ENCODE results near the gene PSKH1.
"Not testable (repeated sequence)": the region's sequence is repeated elsewhere in the genome, so short reads cannot be mapped to it uniquely, and the experiment has no call there.

Gene PSKH1

DNA sequence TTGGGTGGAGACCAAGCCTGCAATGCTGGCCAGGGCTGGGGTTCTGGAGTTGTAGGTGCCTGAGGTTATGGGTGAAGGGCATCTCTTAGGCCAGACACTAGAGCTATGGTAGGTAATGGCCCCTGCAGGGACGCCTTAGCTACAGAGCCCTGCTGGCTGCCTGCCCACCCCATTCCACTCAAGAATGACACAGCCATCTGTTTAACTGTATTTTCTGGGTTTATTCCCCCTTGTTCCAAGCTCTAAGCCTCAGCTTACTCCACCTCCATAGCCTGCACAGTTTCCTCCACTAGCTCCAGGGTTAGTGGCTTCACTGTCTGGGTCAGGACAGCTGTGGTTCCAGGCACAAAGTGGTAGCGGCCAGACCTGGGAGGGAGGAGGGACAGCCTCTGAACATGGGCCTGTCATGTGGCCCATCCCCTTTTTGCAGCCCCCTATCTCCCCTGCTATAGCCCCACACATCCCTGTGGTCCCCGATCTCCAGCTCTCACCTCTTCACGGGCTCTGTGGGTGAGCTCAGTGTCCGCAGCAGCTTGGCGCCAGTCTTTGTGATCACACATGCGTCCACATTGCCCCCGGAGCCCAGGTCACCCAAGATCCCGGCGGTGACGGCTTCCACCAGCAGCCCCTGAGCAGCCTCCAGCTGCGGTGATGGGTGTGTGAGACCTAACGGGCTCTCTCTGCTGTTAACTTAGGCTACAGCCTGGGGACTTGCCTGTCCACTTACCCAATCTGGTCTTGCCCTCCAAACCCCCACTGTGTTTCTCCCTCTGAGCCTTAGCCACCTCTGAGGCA, 41.4 kb downstream of the PSKH1 start:
- in situ Hi-C loops (cut with HindIII; ENCODE audit: low pct_ligation_motif_present, low sequenced_read_pairs) = no loop called here
- no peak for DNase-seq
- TF ChIP-seq, protein P1, sequence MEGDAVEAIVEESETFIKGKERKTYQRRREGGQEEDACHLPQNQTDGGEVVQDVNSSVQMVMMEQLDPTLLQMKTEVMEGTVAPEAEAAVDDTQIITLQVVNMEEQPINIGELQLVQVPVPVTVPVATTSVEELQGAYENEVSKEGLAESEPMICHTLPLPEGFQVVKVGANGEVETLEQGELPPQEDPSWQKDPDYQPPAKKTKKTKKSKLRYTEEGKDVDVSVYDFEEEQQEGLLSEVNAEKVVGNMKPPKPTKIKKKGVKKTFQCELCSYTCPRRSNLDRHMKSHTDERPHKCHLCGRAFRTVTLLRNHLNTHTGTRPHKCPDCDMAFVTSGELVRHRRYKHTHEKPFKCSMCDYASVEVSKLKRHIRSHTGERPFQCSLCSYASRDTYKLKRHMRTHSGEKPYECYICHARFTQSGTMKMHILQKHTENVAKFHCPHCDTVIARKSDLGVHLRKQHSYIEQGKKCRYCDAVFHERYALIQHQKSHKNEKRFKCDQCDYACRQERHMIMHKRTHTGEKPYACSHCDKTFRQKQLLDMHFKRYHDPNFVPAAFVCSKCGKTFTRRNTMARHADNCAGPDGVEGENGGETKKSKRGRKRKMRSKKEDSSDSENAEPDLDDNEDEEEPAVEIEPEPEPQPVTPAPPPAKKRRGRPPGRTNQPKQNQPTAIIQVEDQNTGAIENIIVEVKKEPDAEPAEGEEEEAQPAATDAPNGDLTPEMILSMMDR (IDR thresholded peaks at IDR 0.05; ENCODE audit: low read depth, low read length, missing control alignments) = no peak
- H3K4me3 ChIP-seq (ENCODE audit: low read depth, low read length) = peak overlapping the region; percentile 99
- no peaks in the 10 kb centered on the region for H3K27me3 ChIP-seq (replicated peaks)
- no peak overlapping the region for H3K27ac ChIP-seq
- peaks cover 7% of the 10 kb centered on the region for H3K36me3 ChIP-seq (replicated peaks)

DNA sequence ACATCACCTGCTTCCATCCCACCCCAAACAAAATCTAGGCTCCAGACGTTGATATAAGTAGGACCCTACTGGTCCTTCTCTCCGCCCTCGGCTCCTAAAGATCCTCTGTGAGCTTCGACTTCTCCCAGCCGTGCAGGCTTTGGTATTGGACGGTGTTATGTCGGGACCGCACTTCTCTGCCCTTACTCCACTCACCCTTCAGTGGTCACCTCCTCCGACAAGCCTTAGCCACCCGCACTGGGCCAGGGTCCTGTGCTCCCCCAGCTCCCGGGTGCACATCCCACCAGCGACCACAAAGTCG, 42.0 kb downstream of the PSKH1 start:
- in situ Hi-C loops (cut with HindIII; ENCODE audit: low pct_ligation_motif_present, low sequenced_read_pairs) = no loop called here
- Histone ChIP-seq H3K27ac (no peak overlapping the region), H3K4me3 (ENCODE audit: low read depth, low read length) (peak overlapping the region; percentile 99), H3K27me3 (replicated peaks) (no peaks in the 10 kb centered on the region), H3K36me3 (replicated peaks) (peaks cover 12% of the 10 kb centered on the region)
- TF ChIP-seq, protein P1 (IDR thresholded peaks at IDR 0.05; ENCODE audit: low read depth, low read length, missing control alignments) = no peak
- no peak for DNase-seq

DNA sequence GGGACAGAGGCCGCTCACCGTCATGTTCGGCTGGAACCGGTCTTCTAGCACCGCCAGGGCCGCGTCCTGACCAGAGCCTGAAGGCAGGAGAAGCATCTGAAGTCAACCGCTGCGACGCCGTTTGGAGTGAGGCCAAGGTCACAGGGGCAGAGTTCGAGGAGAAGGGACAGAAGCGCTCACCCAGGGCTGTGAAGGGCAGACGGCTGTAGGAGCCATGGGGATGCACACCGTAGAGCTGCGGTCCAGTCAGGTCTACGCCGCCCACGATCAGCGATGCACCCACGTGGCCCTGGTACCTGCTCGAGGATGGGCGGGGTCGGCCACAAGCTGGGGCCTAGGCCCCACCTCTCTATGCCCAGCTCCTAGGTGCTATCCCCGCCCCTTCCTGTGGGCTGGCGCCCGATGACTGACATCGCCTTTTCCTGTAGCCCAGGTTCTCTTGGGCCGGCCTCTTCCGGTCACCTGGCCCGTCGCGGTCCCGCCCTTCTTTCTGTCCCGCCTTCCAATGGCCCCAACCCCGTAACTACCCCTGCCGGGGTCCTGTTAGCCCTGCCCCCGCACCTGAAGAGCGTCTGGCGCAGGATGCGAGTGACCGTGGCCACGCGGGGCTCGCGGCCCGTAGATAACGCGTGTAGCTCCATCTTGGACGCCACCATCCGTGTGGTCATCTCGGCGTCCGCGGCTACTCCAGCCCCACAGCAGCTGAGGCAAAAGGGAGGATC, 42.5 kb downstream of the PSKH1 start:
- peak overlapping the region; percentile 99 for H3K4me3 ChIP-seq (ENCODE audit: low read depth, low read length)
- peaks cover 14% of the 10 kb centered on the region for H3K36me3 ChIP-seq (replicated peaks)
- no peaks in the 10 kb centered on the region for H3K27me3 ChIP-seq (replicated peaks)
- peak; percentile 88 for DNase-seq
- in situ Hi-C loops (cut with HindIII; ENCODE audit: low pct_ligation_motif_present, low sequenced_read_pairs) = no loop called here
- TF ChIP-seq, protein P1 (IDR thresholded peaks at IDR 0.05; ENCODE audit: low read depth, low read length, missing control alignments) = no peak
- peak overlapping the region; percentile 65 for H3K27ac ChIP-seq

DNA sequence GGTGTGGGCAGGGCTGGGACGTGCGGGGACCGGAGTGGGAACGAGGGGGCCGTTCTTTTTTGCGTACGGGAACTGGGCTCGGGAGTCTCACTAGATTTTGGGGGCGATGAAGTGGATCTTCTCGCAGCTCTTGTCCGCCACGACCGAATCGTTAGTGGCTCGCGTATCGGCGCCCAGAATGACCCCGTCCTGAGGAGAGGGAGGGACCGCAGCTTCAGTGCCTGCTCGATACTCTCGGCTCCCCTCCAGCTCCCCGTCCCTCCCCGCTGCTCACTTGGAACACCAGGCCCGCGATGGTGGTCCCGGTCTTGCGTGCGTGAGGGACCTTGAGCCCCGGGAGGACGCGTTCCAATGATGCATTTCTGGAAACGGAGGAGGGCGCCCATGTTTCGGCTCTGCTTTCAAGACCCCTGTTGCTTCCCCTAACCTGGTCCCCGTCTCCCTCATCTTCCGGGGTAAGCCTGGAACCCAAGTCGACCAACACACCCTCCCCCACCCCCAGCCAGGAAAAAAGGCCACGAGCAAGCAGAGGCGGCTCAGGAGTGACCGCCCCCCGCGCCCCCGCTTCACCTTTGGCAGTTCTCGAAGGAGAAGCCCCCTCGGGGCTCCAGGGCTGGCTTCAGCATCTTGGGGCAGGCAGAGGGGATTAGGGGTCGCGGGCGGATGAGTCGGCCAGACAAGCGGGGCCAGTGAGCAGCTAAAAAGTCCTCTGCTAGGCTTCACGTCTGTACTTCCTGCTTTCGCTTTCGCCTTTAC, 43.2 kb downstream of the PSKH1 start, which contains the start of gene PSMB10:
PSMB10 (minus strand) TSS at position 727 of the 756 bp plus-strand sequence; CDS start at position 626, 101 bp downstream.
- TF ChIP-seq, protein P1 (IDR thresholded peaks at IDR 0.05; ENCODE audit: low read depth, low read length, missing control alignments) = no peak
- H3K4me3 ChIP-seq (ENCODE audit: low read depth, low read length) = peak within 1 kb of the TSS; percentile 99
- H3K27me3 ChIP-seq (replicated peaks) = no peaks in the 10 kb centered on the region
- peak within 1 kb of the TSS; percentile 65 for H3K27ac ChIP-seq
- H3K36me3 ChIP-seq (replicated peaks) = peaks cover 20% of the 10 kb centered on the region
- in situ Hi-C loops (cut with HindIII; ENCODE audit: low pct_ligation_motif_present, low sequenced_read_pairs) = no loop called here
- peak; percentile 65 for DNase-seq

DNA sequence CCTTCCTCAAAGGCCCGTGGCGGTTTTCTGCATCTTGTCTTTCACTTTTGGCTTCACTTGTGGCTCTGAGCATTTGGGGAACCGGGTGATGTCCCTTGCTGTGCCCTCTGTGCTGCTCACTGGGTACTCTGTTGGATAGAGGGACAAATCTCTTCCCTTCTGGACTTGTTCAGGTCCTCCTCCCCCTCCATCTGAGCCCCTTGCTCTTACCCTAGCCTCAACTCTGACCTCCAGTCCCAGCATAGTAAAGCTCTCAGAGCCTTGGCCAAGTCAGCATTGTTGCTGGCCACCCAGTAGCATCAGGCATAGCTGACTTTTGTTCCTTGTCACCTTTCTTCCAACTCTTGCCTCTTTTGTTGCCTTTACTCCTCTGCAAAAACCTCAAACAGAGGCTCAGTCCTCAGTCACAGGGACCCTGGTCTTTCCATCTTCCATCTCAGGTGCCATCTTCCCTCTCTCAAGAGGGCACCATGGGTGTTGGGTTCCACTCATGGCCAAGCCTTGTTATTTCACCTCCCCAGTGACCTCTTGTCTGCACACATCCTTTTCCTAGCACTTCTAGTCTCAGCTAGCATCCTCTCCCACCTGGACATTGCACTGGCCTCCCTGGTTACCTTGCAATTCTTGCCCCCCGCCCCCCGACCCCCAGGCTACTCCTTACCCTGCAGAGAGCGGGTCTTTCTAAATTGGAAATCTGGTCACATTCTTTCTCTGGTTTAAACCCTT, 44.0 kb downstream of the PSKH1 start:
- H3K36me3 ChIP-seq (replicated peaks) = peaks cover 27% of the 10 kb centered on the region
- H3K27ac ChIP-seq = peak overlapping the region; percentile 65
- no peak for DNase-seq
- peak overlapping the region; percentile 99 for H3K4me3 ChIP-seq (ENCODE audit: low read depth, low read length)
- TF ChIP-seq, protein P1 (IDR thresholded peaks at IDR 0.05; ENCODE audit: low read depth, low read length, missing control alignments) = no peak
- no peaks in the 10 kb centered on the region for H3K27me3 ChIP-seq (replicated peaks)
- in situ Hi-C loops (cut with HindIII; ENCODE audit: low pct_ligation_motif_present, low sequenced_read_pairs) = no loop called here

DNA sequence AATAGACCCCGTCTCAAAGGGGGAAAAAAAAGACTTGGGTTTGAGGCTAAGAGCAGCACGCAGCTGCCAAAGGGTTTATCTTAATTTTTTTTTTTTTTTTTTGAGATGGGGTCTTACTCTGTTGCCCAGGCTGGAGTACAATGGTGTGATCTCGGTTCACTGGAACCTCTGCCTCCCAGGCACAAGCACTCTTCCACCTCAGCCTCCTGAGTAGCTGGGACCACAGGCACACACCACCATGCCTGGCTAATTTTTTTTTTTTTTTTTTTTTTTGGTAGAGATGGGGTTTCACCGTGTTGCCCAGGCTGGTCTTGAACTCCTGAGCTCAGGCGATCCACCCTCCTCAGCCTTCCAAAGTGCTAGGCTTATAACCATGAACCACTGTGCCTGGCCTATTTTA, 44.7 kb downstream of the PSKH1 start:
- H3K36me3 ChIP-seq (replicated peaks) = peaks cover 34% of the 10 kb centered on the region
- in situ Hi-C loops (cut with HindIII; ENCODE audit: low pct_ligation_motif_present, low sequenced_read_pairs); H3K27ac ChIP-seq; DNase-seq; H3K4me3 ChIP-seq (ENCODE audit: low read depth, low read length); H3K27me3 ChIP-seq (replicated peaks): not testable (repeated sequence)

Measured in brain microvascular endothelial cell (primary cell).